Lung (tissue), 12 donors: Measurements from ENCODE around the gene KBTBD12. TPM values are rescaled to one million over a fixed set of nuclear protein-coding genes. Genes with fewer than 3 reads are reported as not detected.

ENCODE experiments used
- ATAC-seq: fragments of 200-7000 bp; cut with Tn5 transposase; one replicate; pipeline ENCODE4 v1.9.1; 2020; ENCODE audit warnings: moderate number of reproducible peaks; ENCODE audit not compliant: insufficient read depth, low FRiP score
- DNase-seq, 3 donors: peaks; one replicate each; pipeline ENCODE4 v3.0.0-alpha.2; 2013 to 2017
- H3K27ac ChIP-seq, 2 donors: one replicate each; pipeline ENCODE4 v1.5.1; 2013; ENCODE audit warnings: mild to moderate bottlenecking in 2 of 2, moderate library complexity in 2 of 2, control low read depth in 1 of 2, inconsistent platforms in 1 of 2, low read depth in 1 of 2, low read length in 1 of 2
- H3K27me3 ChIP-seq, 3 donors: one replicate each; pipeline ENCODE4 v1.5.1; 2013; ENCODE audit warnings: low read length in 2 of 3; ENCODE audit not compliant: control insufficient read depth in 3 of 3, insufficient read depth in 3 of 3
- H3K36me3 ChIP-seq, 4 donors: one replicate each; pipeline ENCODE4 v1.5.1; 2013; ENCODE audit warnings: low read length in 4 of 4, mild to moderate bottlenecking in 1 of 4, moderate library complexity in 1 of 4; ENCODE audit not compliant: control insufficient read depth in 4 of 4, insufficient read depth in 4 of 4
- H3K4me1 ChIP-seq, 5 donors: one replicate each; pipeline ENCODE4 v1.5.1; 2013; ENCODE audit warnings: low read length in 5 of 5, mild to moderate bottlenecking in 2 of 5, moderate library complexity in 1 of 5; ENCODE audit not compliant: control insufficient read depth in 5 of 5, insufficient read depth in 5 of 5
- H3K4me3 ChIP-seq: one replicate; pipeline ENCODE4 v1.5.1; 2013; ENCODE audit warnings: mild to moderate bottlenecking, control low read depth, moderate library complexity
- H3K9ac ChIP-seq, 2 donors: one replicate each; pipeline ENCODE4 v1.5.1; 2013; ENCODE audit warnings: low read length in 2 of 2, control low read depth in 1 of 2; ENCODE audit not compliant: insufficient read depth in 1 of 2
- H3K9me3 ChIP-seq, 4 donors: one replicate each; pipeline ENCODE4 v1.5.1; 2013; ENCODE audit warnings: low read length in 3 of 4, mild to moderate bottlenecking in 1 of 4, moderate library complexity in 1 of 4; ENCODE audit not compliant: control insufficient read depth in 4 of 4, insufficient read depth in 3 of 4
- WGBS, 2 donors: extraction: QIAGEN DNeasy Blood & Tissue Kit; methylation state at CpG; one replicate each; pipeline ENCODE4 v1.1.7; 2013; 5-methylcytosine and 5-hydroxymethylcytosine counted together
- polyA plus RNA-seq, 2 donors: library from polyadenylated mRNA; stranded (reverse); fragments of 200-250 nt; gene quantifications; one replicate each; pipeline ENCODE4 v1.2.1, GENCODE V29; 2013
- total RNA-seq, 2 donors: library from RNA; depleted of rRNA in 1 of 2; stranded (reverse); fragments of >200 nt in 1 of 2; gene quantifications; one replicate each; pipeline ENCODE4 v1.2.1, GENCODE V29; 2014 to 2021
- TF ChIP-seq, protein P1 (sequence below): IDR thresholded peaks from 2 replicates; pipeline ENCODE4 v1.5.1; 2012; ENCODE audit warnings: mild to moderate bottlenecking; ENCODE audit errors: control extremely low read depth, extremely low read depth
- donor health status: control.
- donor health status: control.
- donor health status: Bipolar disorder and iron deficiency.
- donor health status: healthy.
- donor health status: DM: yes; HTN: yes; CAD: no.

Gene KBTBD12
- total and polyA plus RNA-seq, 4 donors: 0.29 to 3.1 (median 0.62) TPM

DNA sequence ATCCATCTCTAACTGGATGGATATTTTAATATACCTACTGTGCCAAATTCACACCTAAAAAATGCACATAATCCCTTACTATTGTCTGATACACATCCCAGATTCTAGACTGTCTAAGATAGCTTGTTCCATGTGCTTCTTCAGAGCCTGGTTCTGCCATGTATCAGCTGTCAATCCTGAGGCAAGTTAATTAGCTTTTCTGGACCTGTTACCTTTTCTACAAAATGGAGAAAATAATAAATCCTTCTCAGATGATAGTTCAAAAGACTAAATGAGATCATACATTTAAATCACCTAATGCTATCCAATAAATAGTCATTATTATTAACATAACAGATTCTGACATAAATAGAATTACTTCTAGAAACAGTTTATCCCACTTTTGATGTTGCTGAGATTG lies 66.1 kb downstream of the KBTBD12 start:
- Histone ChIP-seq H3K4me3 (no peak overlapping the region), H3K9ac (no peak overlapping the region), H3K27ac (no peak overlapping the region), H3K4me1 (no peaks in the 10 kb centered on the region), H3K27me3 (peaks cover 0 to 4% (median 0%) of the 10 kb centered on the region in 3 donors), H3K9me3 (no peaks in the 10 kb centered on the region), H3K36me3 (no peaks in the 10 kb centered on the region)
- no peak for DNase-seq
- no peak for ATAC-seq
- TF ChIP-seq, protein P1, sequence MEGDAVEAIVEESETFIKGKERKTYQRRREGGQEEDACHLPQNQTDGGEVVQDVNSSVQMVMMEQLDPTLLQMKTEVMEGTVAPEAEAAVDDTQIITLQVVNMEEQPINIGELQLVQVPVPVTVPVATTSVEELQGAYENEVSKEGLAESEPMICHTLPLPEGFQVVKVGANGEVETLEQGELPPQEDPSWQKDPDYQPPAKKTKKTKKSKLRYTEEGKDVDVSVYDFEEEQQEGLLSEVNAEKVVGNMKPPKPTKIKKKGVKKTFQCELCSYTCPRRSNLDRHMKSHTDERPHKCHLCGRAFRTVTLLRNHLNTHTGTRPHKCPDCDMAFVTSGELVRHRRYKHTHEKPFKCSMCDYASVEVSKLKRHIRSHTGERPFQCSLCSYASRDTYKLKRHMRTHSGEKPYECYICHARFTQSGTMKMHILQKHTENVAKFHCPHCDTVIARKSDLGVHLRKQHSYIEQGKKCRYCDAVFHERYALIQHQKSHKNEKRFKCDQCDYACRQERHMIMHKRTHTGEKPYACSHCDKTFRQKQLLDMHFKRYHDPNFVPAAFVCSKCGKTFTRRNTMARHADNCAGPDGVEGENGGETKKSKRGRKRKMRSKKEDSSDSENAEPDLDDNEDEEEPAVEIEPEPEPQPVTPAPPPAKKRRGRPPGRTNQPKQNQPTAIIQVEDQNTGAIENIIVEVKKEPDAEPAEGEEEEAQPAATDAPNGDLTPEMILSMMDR: no peak

DNA sequence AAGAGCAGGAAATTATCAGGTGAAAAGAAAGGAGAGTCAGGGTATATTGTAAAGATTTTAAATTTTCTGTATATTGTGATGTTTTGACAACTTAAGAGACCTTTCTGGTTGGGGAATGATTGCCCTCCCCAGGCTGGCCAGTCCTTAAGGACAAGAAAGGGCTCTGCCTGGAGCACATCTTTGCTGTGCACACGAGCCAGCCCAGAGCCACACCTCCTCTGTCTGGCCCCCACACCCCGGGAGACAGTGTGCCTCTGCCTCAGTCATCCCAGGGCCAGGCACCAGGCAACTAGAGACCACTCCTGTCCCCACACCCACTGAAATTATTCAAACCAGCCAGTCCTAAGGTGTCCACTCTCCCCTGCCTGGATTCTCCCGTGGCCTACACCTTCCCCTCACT lies 67.1 kb downstream of the KBTBD12 start:
- Histone ChIP-seq H3K36me3 (no peaks in the 10 kb centered on the region), H3K4me3 (no peak overlapping the region), H3K27me3 (no peaks in the 10 kb centered on the region), H3K4me1 (no peaks in the 10 kb centered on the region), H3K9me3 (no peaks in the 10 kb centered on the region), H3K9ac (no peak overlapping the region), H3K27ac (no peak overlapping the region)
- TF ChIP-seq, protein P1: no peak
- ATAC-seq (no peak), DNase-seq (no peak)
- WGBS, 2 donors: 81 to 85% methylated on average over 3 of the region's 3 CpGs

DNA sequence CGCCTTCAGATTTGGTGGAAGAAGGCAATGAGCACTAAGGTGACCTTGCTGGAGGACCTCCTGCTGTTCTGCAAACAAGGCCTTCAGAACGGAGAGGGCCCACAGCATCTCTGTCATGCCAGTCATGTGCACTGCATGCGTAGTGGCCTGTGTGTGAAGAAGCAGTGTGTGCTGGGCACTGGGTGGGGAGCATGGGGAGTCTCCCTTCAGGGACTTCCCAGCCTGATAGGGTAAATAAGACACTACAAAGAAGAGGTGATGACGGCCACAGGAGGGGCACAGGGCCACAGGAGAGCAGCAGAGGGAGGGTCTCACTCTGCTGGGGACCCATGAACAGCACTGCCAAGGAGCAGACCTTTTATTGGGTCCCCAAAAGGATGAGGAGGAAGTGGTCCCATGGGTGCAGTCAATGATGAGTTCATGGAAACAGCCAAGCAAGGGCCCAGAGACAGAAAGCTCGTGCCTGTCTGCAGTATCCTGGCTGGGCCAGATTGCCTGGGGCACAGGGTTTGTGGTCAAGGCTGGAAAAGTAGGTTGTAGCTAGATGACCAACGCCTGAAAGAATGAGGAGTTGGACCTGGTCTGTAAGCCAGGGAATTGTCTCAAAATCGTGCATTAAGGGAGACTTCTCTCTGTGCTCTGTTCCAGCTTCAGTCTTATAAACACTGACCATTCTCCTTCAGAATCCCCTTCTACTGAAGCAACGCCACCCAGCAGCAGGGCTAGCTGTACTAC lies 69.4 kb downstream of the KBTBD12 start:
- H3K27me3 ChIP-seq: no peaks in the 10 kb centered on the region
- H3K4me1 ChIP-seq: no peaks in the 10 kb centered on the region
- TF ChIP-seq, protein P1: no peak
- no peak for ATAC-seq
- DNase-seq: no peak
- 88 to 94% methylated on average over 8 of the region's 8 CpGs for WGBS, 2 donors
- no peak overlapping the region for H3K27ac ChIP-seq
- H3K9me3 ChIP-seq: no peaks in the 10 kb centered on the region
- H3K4me3 ChIP-seq: no peak overlapping the region
- H3K9ac ChIP-seq: no peak overlapping the region
- no peaks in the 10 kb centered on the region for H3K36me3 ChIP-seq

DNA sequence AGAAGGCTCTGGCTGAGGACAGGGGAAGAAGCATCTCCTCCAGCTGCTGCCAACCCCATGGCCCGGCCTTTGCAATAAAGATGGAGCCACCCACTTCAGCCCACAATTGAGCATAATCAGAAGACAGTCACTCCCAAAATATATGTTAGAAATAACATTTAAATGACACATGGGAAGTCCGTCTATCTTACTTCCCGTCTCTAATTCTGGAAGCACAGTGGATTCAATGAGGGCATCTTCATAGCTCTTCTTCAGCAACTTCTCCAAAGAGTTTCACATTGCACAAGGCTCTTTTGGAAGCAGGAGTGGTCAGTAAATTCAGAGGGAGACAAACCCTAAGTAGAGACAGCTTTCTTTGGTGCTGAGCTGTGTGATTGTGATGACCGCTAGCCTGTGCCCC lies 70.2 kb downstream of the KBTBD12 start:
- 89 to 92% methylated on average over 4 of the region's 4 CpGs for WGBS, 2 donors
- H3K36me3 ChIP-seq: no peaks in the 10 kb centered on the region
- no peaks in the 10 kb centered on the region for H3K27me3 ChIP-seq
- TF ChIP-seq, protein P1: no peak
- no peak overlapping the region for H3K9ac ChIP-seq
- ATAC-seq (no peak), DNase-seq (no peak)
- no peaks in the 10 kb centered on the region for H3K4me1 ChIP-seq
- no peaks in the 10 kb centered on the region for H3K9me3 ChIP-seq
- no peak overlapping the region for H3K27ac ChIP-seq
- H3K4me3 ChIP-seq: no peak overlapping the region
